Activated naive CD4-positive, alpha-beta T cell treated with anti-CD3 and anti-CD28 coated beads for 36 hours (primary cell): ENCODE data around the gene FKBP6. TPM values are rescaled to one million over a fixed set of nuclear protein-coding genes. Genes with fewer than 3 reads are reported as not detected.

ENCODE experiments used
- CTCF ChIA-PET: fragments of 350-600 bp; sonication (Branson Sonifier 250); formaldehyde crosslinking; loops from one replicate; lab custom pipeline; 2021; ENCODE audit warnings: antibody characterized with exemption; lab: Charles Lee
- DNase-seq: peaks from one replicate; pipeline ENCODE4 v3.0.0-alpha.2; 2020
- H3K27ac Mint-ChIP-seq: one replicate; pipeline ENCODE4 v1.8.0; 2021; ENCODE audit warnings: mild to moderate bottlenecking, mixed read lengths
- H3K27me3 Mint-ChIP-seq: one replicate; pipeline ENCODE4 v1.8.0; 2021; ENCODE audit warnings: low read depth, mixed read lengths
- H3K36me3 Mint-ChIP-seq: one replicate; pipeline ENCODE4 v1.8.0; 2021; ENCODE audit warnings: low read depth, mixed read lengths
- H3K4me1 Mint-ChIP-seq: one replicate; pipeline ENCODE4 v1.8.0; 2021; ENCODE audit warnings: low read depth, mixed read lengths
- H3K4me3 Mint-ChIP-seq: one replicate; pipeline ENCODE4 v1.8.0; 2021; ENCODE audit warnings: mild to moderate bottlenecking, moderate library complexity, mixed read lengths
- H3K9me3 Mint-ChIP-seq: one replicate; pipeline ENCODE4 v1.8.0; 2021; ENCODE audit warnings: mixed read lengths
- intact Hi-C: fragments of 100-400 bp; cut with micrococcal nuclease; formaldehyde crosslinking; loops from one replicate; pipeline ENCODE4 v1.15.1; 2023
- total RNA-seq, 2 experiments: library from RNA; stranded (reverse); gene quantifications; one replicate each; pipeline ENCODE4 v1.2.3, GENCODE V29; 2021

Gene FKBP6
- total RNA-seq, 2 experiments from 2014 or later, result not detected

DNA sequence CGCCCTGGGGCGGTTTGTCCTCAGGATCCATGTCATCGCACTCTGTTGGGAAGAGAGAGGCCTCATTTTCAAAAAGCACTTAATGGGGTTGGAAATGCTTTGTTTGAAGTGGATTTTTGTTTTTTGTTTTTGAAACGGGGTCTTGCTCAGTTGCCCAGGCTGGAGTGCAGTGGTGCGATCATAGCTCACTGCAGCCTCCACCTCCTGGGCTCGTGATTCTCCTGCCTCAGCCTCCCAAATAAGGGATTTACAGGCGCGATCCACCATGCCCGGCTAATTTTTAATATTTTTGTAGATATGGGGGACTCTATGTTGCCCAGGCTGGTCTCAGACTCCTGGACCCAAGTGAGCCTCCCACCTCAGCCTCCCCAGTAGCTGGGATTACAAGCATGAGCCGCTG, 735 bp downstream of the FKBP6 start:
- intact Hi-C loops, result no loop called here
- H3K4me3 Mint-ChIP-seq, result no peak overlapping the region
- no peaks in the 10 kb centered on the region for H3K9me3 Mint-ChIP-seq
- CTCF ChIA-PET, result no interaction called here
- no peaks in the 10 kb centered on the region for H3K36me3 Mint-ChIP-seq
- H3K4me1 Mint-ChIP-seq, result peaks cover 6% of the 10 kb centered on the region
- no peak overlapping the region for H3K27ac Mint-ChIP-seq
- no peaks in the 10 kb centered on the region for H3K27me3 Mint-ChIP-seq
- DNase-seq, result no peak

DNA sequence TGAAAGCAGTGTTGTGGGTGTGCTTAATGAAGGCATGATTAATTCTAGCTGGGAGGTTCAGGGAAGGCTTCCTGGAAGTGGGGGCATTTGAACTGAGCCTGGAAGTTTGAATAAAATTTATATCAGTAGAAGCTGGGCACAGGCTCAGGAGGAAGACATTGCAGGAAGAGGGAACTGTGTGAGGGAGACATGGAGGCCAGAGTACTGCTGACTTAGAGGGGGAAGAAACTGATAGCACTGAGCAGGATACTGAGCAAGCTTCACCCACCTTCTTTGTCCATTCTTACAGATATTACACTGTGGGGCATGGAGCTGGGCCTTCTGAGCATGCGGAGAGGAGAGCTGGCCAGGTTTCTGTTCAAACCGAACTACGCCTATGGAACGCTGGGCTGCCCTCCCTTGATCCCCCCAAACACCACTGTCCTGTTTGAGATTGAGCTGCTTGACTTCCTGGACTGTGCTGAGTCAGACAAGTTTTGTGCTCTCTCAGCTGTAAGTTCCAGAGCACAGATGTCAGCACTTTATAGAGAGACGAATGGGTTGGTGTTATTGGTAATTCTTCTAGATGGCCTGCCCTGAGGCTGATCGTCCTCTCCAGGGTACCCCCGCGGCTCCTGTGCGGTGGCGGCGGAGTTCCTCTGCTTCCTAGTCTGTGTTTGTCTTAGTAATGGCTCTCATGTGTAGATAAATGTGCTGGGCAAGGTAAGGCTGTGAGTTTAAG, 2.1 kb downstream of the FKBP6 start:
- H3K9me3 Mint-ChIP-seq, result no peaks in the 10 kb centered on the region
- intact Hi-C loops, result no loop called here

DNA sequence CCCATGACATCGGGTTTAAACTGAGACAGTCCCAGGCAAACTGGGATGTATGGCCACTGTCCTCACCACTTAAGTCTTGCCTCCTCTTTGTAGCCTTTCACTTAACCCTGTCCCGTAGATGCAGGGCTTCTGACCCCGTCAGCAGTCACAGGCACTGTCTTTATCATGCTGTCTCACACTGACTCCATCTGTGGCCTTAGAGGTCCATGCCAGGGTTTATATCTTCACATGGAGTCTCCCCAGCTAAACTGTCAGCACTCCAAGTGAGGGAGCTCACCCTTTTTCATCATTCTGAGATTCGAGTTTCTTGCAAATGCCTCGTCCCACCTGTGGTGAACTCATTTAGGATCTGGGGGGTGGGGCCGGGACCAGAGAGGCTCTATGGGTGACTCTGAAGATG, 2.8 kb downstream of the FKBP6 start:
- H3K4me1 Mint-ChIP-seq, result no peaks in the 10 kb centered on the region
- no peaks in the 10 kb centered on the region for H3K9me3 Mint-ChIP-seq
- H3K27ac Mint-ChIP-seq, result no peak overlapping the region
- CTCF ChIA-PET, result interaction anchor here (1.0 kb wide), 1 partner anchor 15 kb away, joined by 3 read pairs; no protein-coding TSS in a partner anchor
- no peak for DNase-seq
- H3K4me3 Mint-ChIP-seq, result no peak overlapping the region
- intact Hi-C loops, result no loop called here
- no peaks in the 10 kb centered on the region for H3K27me3 Mint-ChIP-seq
- no peaks in the 10 kb centered on the region for H3K36me3 Mint-ChIP-seq

More for the DNA sequence above, 2.1 kb downstream of the FKBP6 start:
- Mint-ChIP-seq H3K36me3 (no peaks in the 10 kb centered on the region), H3K27ac (no peak overlapping the region), H3K4me1 (no peaks in the 10 kb centered on the region), H3K4me3 (no peak overlapping the region), H3K27me3 (no peaks in the 10 kb centered on the region)
- CTCF ChIA-PET, result interaction anchor here (1.0 kb wide), 1 partner anchor 14 kb away, joined by 3 read pairs; no protein-coding TSS in a partner anchor
- no peak for DNase-seq

DNA sequence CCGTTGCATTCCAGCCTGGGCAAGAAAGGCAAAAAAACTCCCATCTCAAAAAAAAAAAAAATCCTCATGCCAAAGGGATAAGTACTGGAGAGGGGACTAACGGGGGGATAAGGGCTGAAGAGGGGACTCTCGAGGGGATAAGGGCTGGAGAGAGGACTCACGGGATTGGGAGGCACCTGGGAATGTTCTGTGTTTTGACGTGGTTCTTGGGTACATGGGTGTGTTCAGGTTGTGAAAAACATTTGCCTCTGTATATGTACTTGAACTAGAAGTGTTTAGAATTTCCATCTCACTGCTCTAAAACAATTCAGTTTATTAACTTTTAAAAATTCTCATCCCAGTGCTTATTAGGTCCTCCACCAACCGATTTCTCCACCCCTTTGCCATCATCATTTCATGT, 4.5 kb downstream of the FKBP6 start:
- no peaks in the 10 kb centered on the region for H3K36me3 Mint-ChIP-seq
- CTCF ChIA-PET, result no interaction called here
- no peak overlapping the region for H3K4me3 Mint-ChIP-seq
- H3K27me3 Mint-ChIP-seq, result no peaks in the 10 kb centered on the region
- H3K4me1 Mint-ChIP-seq, result no peaks in the 10 kb centered on the region
- no peak for DNase-seq
- intact Hi-C loops, result no loop called here
- no peak overlapping the region for H3K27ac Mint-ChIP-seq
- no peaks in the 10 kb centered on the region for H3K9me3 Mint-ChIP-seq

DNA sequence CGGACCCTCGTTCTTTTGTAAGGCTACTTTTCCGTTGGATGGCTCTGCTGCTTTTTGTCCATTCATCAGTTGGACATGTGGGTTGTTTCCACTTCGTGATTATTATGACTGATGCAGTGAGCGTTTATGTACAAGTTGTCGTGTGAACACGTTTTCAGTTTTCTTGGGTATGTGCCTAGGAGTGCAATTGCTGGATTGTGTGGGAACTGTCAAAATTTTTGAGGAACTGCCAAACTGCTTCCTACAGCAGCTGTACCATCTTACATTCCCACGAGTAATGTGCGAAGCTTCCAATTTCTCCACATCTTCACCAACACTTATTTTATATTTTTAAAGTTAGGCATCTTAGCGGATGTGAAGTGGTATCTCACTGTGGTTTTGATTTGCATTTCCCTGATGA, 10.4 kb downstream of the FKBP6 start:
- intact Hi-C loops, result no loop called here
- H3K27me3 Mint-ChIP-seq, result no peaks in the 10 kb centered on the region
- no peaks in the 10 kb centered on the region for H3K9me3 Mint-ChIP-seq
- H3K27ac Mint-ChIP-seq, result no peak overlapping the region
- H3K36me3 Mint-ChIP-seq, result no peaks in the 10 kb centered on the region
- DNase-seq, result no peak
- CTCF ChIA-PET, result interaction anchor here (1.7 kb wide), 1 partner anchor 14 kb away, joined by 4 read pairs; no protein-coding TSS in a partner anchor
- no peaks in the 10 kb centered on the region for H3K4me1 Mint-ChIP-seq
- no peak overlapping the region for H3K4me3 Mint-ChIP-seq

DNA sequence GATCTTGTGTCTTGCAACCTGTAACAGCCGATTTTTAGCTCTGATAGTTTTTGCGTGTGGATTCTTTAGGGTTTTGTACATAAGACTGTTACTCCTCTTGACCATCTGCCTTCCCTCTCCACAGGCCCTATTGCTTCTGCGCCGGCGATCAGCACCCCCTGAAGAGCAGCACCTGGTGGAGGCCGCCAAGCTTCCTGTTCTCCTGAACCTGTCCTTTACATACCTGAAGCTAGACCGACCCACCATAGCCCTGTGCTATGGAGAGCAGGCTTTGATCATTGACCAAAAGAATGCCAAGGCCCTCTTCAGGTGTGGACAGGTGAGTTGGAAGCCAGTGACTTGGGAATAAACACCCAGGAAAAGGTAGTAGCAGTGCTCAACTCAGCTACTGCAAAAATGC, 12.6 kb downstream of the FKBP6 start:
- Mint-ChIP-seq H3K27me3 (no peaks in the 10 kb centered on the region), H3K4me3 (no peak overlapping the region), H3K4me1 (no peaks in the 10 kb centered on the region), H3K27ac (no peak overlapping the region), H3K36me3 (no peaks in the 10 kb centered on the region), H3K9me3 (no peaks in the 10 kb centered on the region)
- DNase-seq, result no peak
- CTCF ChIA-PET, result interaction anchor here (0.5 kb wide), 1 partner anchor 184 kb away, joined by 3 read pairs; no protein-coding TSS in a partner anchor
- intact Hi-C loops, result no loop called here

DNA sequence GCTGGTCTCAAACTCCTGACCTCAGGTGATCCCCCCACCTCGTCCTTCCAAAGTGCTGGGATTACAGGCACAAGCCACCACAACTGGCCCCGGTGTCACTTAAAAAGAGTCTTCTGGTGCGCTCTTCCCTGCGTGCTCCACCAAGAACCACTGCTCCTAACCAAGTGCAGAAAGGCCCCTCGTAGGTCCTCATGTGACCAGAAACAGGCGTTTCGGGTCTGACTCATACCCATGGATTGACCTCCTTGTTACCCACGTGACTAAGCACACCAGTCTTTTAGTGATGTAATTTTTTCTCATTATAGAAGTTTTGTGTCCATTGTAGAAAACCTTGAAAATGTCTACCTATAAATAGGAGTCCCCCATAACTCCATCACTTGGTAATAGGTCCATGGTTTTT, 13.9 kb downstream of the FKBP6 start:
- CTCF ChIA-PET, result no interaction called here
- intact Hi-C loops, result no loop called here
- no peak overlapping the region for H3K27ac Mint-ChIP-seq
- no peaks in the 10 kb centered on the region for H3K27me3 Mint-ChIP-seq
- no peaks in the 10 kb centered on the region for H3K36me3 Mint-ChIP-seq
- H3K4me1 Mint-ChIP-seq, result no peaks in the 10 kb centered on the region
- H3K4me3 Mint-ChIP-seq, result no peak overlapping the region
- no peak for DNase-seq
- H3K9me3 Mint-ChIP-seq, result no peaks in the 10 kb centered on the region

DNA sequence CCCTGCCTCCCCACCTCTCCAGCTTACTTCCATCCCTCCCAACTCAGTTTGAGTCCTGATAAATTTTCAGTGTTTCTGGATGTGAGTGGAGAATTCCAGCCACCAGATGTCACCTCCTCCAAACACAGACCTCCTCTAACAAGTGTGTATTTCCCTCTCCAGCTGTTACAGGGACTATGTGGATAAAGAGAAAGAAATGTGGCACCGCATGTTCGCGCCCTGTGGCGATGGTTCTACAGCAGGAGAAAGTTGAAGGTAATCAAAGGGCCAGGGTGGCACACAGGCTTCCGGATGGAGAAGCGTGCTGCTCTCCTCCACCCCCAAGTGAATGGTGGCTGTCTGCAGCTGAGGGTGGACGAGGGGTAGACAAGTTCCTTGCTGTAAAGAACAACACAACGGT, 14.7 kb downstream of the FKBP6 start:
- no peaks in the 10 kb centered on the region for H3K9me3 Mint-ChIP-seq
- no peaks in the 10 kb centered on the region for H3K4me1 Mint-ChIP-seq
- CTCF ChIA-PET, result no interaction called here
- no peak overlapping the region for H3K4me3 Mint-ChIP-seq
- H3K36me3 Mint-ChIP-seq, result no peaks in the 10 kb centered on the region
- no peak for DNase-seq
- no peaks in the 10 kb centered on the region for H3K27me3 Mint-ChIP-seq
- H3K27ac Mint-ChIP-seq, result no peak overlapping the region
- intact Hi-C loops, result no loop called here

DNA sequence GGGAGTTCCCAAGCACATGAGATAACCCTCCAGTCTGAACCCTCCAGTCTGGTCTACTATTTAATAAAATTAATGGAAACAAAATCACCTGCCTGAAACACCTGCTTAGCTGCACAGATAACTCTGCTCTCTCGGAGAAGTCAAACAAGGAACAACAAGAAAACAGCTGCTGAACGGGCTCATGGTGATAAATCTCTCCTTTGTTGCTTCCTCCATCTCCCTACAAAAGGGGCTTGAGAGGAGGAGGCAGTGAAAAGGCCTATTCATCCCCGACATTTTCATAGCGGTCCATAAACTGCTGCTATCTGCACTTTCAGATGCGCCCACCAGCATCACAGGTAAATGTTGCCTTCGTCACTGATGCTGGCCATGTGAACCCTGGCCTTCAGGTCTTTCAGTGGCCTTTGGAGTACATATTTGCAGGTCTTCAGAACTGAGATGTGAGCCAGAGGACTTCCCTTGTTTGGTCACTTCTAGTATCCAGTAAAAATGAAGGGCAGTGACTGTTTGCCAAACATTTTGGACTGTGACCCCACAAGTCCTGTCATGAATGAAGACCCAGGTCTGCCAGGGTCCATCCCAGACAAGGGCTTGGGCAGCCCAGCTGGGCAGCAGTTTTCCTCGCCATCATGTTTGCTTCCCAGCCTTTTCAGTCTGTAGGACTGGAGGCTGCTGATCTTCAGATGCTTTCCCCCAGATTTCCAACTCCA, 15.9 kb downstream of the FKBP6 start:
- H3K4me1 Mint-ChIP-seq, result no peaks in the 10 kb centered on the region
- no peak overlapping the region for H3K4me3 Mint-ChIP-seq
- no peaks in the 10 kb centered on the region for H3K36me3 Mint-ChIP-seq
- no peaks in the 10 kb centered on the region for H3K27me3 Mint-ChIP-seq
- no peak overlapping the region for H3K27ac Mint-ChIP-seq
- intact Hi-C loops, result no loop called here
- CTCF ChIA-PET, result interaction anchor here (0.7 kb wide), 1 partner anchor 37 kb away, joined by 4 read pairs; no protein-coding TSS in a partner anchor
- H3K9me3 Mint-ChIP-seq, result no peaks in the 10 kb centered on the region
- no peak for DNase-seq

DNA sequence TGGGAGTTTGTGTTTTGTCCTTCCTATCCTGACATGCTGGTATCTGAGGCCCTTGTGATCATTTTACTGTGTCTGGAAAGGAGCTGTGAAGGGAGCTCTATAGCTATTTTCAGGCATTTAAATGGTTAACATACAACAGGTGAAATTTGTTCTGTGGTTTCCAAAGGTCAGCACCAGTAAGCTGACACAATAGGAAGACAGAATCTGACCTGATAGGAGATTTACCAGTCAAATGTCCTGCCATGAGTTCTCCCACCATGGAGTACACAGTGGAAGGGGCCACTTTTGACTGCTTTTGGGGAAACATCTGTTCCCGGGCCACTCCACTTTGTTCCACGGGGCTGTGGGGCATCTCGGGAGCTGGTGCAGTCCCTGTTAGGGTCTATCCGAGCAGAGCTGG, 17.6 kb downstream of the FKBP6 start:
- H3K27me3 Mint-ChIP-seq, result no peaks in the 10 kb centered on the region
- no peak overlapping the region for H3K27ac Mint-ChIP-seq
- CTCF ChIA-PET, result no interaction called here
- no peaks in the 10 kb centered on the region for H3K9me3 Mint-ChIP-seq
- no peaks in the 10 kb centered on the region for H3K36me3 Mint-ChIP-seq
- no peaks in the 10 kb centered on the region for H3K4me1 Mint-ChIP-seq
- intact Hi-C loops, result no loop called here
- no peak for DNase-seq
- no peak overlapping the region for H3K4me3 Mint-ChIP-seq

DNA sequence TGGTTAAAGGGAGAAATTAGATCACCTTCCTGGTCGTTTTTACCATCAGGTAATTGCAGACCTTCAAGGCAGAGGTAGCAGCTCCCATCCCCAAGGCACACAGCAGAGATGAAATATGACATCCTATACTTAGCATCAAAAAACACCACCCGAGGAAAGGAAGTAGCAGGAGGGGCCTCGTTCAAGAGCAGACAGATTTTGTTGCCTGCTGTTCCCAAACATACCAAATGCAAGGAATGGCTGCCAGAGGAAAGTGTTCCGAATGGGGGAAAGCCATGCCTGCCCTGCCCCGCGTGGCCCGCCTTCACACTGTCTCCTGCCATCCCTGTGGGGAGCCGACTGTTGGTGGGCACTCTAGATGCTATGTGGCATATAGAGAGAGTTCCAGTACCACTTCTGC, 18.0 kb downstream of the FKBP6 start:
- no peak overlapping the region for H3K27ac Mint-ChIP-seq
- DNase-seq, result no peak
- intact Hi-C loops, result no loop called here
- H3K9me3 Mint-ChIP-seq, result no peaks in the 10 kb centered on the region
- no peaks in the 10 kb centered on the region for H3K4me1 Mint-ChIP-seq
- CTCF ChIA-PET, result no interaction called here
- H3K4me3 Mint-ChIP-seq, result no peak overlapping the region
- H3K27me3 Mint-ChIP-seq, result no peaks in the 10 kb centered on the region
- H3K36me3 Mint-ChIP-seq, result no peaks in the 10 kb centered on the region

DNA sequence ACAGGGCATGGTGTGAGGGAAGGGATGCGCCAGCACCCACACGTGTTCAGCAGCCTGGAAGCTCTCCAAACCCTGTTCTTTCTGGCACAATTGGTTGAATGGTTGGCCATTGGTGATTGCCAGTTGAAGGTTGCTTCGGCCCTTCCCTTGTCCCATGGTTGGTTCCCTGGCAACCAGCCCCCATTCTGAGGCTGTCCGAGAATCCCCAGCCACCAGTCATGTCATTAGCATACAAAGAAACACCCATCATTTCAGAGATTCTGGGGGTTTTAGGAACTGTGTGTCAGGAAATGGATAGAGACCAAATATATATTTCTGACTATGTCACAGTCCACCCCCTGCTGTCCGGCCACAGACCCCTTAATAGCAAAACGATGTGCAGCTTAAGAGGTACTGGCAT, 21.8 kb downstream of the FKBP6 start:
- no peaks in the 10 kb centered on the region for H3K27me3 Mint-ChIP-seq
- intact Hi-C loops, result no loop called here
- H3K36me3 Mint-ChIP-seq, result no peaks in the 10 kb centered on the region
- no peaks in the 10 kb centered on the region for H3K4me1 Mint-ChIP-seq
- no peak overlapping the region for H3K4me3 Mint-ChIP-seq
- H3K27ac Mint-ChIP-seq, result no peak overlapping the region
- H3K9me3 Mint-ChIP-seq, result peaks cover 4% of the 10 kb centered on the region
- CTCF ChIA-PET, result no interaction called here
- no peak for DNase-seq
